Measurements from ENCODE around the gene CCNL2. TPM values are rescaled to one million over a fixed set of nuclear protein-coding genes. Genes with fewer than 3 reads are reported as not detected.
A peak's percentile ranks its signal among the peaks of the same experiment; 100 is the strongest.
"Not testable (repeated sequence)": the region's sequence is repeated elsewhere in the genome, so short reads cannot be mapped to it uniquely, and the experiment has no call there.

Gene CCNL2
- total and polyA plus RNA-seq, 7 donors, result 40.2 to 71.8 (median 52.0) TPM

DNA sequence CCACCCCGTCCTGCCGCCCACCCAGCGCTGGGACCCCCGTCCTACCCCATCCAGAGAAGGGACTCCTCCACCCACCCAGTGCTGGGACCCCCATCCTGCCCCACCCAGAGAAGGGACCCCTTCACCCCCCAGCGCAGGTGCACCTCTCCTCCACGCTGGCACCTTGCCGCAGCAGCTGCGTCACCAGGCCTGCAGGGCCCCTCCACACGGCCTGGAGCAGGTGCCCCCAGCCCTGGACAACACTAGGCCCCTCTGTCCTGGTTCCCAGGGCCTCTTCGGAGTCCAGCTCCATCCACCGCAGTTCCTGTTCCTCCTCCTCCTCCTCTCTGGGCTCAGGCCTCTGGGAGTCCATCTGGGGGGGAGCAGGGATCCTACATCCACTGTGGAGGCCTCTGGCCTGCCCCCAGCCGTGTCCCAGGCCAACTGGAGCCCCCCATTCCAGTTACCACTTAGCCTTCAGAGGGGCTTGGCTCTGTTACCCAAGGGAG, 21.6 kb upstream of the CCNL2 start:
- intact Hi-C loops (cut with DNase I), result no loop called here
- ATAC-seq, result peak in 2 of 4 donors; percentile 4 to 26
- TF ChIP-seq, protein P1, sequence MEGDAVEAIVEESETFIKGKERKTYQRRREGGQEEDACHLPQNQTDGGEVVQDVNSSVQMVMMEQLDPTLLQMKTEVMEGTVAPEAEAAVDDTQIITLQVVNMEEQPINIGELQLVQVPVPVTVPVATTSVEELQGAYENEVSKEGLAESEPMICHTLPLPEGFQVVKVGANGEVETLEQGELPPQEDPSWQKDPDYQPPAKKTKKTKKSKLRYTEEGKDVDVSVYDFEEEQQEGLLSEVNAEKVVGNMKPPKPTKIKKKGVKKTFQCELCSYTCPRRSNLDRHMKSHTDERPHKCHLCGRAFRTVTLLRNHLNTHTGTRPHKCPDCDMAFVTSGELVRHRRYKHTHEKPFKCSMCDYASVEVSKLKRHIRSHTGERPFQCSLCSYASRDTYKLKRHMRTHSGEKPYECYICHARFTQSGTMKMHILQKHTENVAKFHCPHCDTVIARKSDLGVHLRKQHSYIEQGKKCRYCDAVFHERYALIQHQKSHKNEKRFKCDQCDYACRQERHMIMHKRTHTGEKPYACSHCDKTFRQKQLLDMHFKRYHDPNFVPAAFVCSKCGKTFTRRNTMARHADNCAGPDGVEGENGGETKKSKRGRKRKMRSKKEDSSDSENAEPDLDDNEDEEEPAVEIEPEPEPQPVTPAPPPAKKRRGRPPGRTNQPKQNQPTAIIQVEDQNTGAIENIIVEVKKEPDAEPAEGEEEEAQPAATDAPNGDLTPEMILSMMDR (IDR thresholded peaks at IDR 0.05), result no peak
- H3K4me3 ChIP-seq, result peak overlapping the region; percentile 65
- no peaks in the 10 kb centered on the region for H3K36me3 ChIP-seq (ENCODE audit: insufficient read depth in 1 of 2, low read depth in 1 of 2)
- no peaks in the 10 kb centered on the region for H3K9me3 ChIP-seq
- DNase-seq, result no peak
- no peaks in the 10 kb centered on the region for H3K27me3 ChIP-seq (ENCODE audit: insufficient read depth in 3 of 3, low read length in 2 of 3)
- 45 to 73% (median 45%) methylated on average over 7 to 12 of the region's 12 CpGs for WGBS, 3 donors
- no peaks in the 10 kb centered on the region for H3K4me1 ChIP-seq
- no peak overlapping the region for H3K27ac ChIP-seq

DNA sequence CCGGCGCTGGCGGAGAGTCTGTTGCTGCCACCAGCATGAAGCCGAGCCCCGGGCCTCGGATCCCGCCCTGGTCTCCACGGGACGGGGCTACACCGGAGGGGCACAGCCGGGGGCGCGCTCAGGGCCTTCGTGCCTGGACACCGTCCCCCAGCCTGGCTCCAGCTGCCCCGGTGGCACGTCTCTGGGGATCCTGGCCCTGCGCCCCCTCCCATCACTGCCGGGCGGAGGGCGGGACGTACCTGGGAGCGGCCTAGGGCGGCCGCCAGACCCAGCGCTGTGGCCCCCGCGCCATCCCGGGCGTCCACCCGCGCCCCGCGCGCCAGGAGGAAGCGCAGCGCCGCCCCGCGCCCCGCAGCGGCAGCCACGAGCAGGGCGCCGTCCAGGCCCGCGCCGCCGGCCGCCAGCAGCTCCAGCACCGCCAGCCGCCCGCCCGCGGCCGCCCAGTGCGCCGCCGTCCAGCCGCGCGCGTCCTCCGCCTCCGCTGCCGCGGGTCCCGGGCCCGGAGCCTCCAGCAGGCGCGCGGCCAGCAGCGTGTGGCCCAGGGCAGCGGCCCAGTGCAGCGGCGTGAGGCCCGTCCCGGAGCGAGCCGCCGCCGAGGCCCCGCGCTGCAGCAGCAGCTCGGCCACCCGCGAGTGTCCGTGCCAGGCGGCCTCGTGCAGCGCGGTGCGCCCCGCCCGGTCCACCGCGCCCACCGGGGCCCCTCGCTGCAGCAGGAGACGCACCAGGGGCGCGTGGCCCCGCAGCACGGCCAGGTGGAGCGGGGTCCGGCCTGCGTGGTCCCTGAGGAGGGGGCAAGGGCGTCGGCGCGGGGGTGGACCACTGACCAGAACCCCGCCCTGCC, 20.9 kb upstream of the CCNL2 start:
- H3K36me3 ChIP-seq (ENCODE audit: insufficient read depth in 1 of 2, low read depth in 1 of 2), result no peaks in the 10 kb centered on the region
- ATAC-seq, result peak; percentile 63 to 83 (median 68)
- H3K4me1 ChIP-seq, result no peaks in the 10 kb centered on the region
- H3K4me3 ChIP-seq, result peak overlapping the region; percentile 65
- DNase-seq, result peak in 1 of 2 donors; percentile 63
- no peaks in the 10 kb centered on the region for H3K27me3 ChIP-seq (ENCODE audit: insufficient read depth in 3 of 3, low read length in 2 of 3)
- 5 to 18% (median 7%) methylated on average over 18 to 112 of the region's 112 CpGs for WGBS, 3 donors
- intact Hi-C loops (cut with DNase I), result no loop called here
- peak overlapping the region; percentile 50 for H3K27ac ChIP-seq
- H3K9me3 ChIP-seq, result no peaks in the 10 kb centered on the region
- TF ChIP-seq, protein P1 (IDR thresholded peaks at IDR 0.05), result no peak

DNA sequence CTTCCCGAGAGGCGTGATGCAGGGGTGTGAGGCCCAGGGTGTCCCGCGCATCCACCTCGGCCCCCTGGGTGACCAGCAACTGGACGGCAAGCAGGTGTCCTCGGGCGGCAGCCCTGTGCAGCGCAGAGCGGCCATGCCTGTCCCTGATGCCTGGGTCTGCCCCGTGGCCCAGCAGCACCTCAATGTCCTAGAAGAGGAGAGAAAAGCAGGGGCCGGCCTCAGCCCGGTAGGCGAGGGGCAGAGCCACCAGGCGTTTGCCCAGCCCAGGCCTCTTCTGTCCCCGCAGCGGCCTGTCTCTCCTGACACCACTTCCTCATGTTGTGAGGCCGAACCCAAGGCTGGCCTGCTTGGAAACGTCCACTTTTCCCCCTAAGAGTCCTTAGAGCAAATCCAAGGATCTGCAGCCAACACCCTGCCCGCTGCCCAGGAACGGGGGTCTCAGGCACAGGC, 20.3 kb upstream of the CCNL2 start:
- H3K27ac ChIP-seq, result peak overlapping the region; percentile 50
- DNase-seq (no peak), ATAC-seq (peak; percentile 11 to 40 (median 15))
- H3K4me3 ChIP-seq, result peak overlapping the region; percentile 65
- no peaks in the 10 kb centered on the region for H3K9me3 ChIP-seq
- intact Hi-C loops (cut with DNase I), result no loop called here
- no peaks in the 10 kb centered on the region for H3K36me3 ChIP-seq (ENCODE audit: insufficient read depth in 1 of 2, low read depth in 1 of 2)
- TF ChIP-seq, protein P1 (IDR thresholded peaks at IDR 0.05), result no peak
- no peaks in the 10 kb centered on the region for H3K4me1 ChIP-seq
- H3K27me3 ChIP-seq (ENCODE audit: insufficient read depth in 3 of 3, low read length in 2 of 3), result no peaks in the 10 kb centered on the region
- WGBS, 3 donors, result 74 to 83% (median 82%) methylated on average over 20 to 21 of the region's 21 CpGs

DNA sequence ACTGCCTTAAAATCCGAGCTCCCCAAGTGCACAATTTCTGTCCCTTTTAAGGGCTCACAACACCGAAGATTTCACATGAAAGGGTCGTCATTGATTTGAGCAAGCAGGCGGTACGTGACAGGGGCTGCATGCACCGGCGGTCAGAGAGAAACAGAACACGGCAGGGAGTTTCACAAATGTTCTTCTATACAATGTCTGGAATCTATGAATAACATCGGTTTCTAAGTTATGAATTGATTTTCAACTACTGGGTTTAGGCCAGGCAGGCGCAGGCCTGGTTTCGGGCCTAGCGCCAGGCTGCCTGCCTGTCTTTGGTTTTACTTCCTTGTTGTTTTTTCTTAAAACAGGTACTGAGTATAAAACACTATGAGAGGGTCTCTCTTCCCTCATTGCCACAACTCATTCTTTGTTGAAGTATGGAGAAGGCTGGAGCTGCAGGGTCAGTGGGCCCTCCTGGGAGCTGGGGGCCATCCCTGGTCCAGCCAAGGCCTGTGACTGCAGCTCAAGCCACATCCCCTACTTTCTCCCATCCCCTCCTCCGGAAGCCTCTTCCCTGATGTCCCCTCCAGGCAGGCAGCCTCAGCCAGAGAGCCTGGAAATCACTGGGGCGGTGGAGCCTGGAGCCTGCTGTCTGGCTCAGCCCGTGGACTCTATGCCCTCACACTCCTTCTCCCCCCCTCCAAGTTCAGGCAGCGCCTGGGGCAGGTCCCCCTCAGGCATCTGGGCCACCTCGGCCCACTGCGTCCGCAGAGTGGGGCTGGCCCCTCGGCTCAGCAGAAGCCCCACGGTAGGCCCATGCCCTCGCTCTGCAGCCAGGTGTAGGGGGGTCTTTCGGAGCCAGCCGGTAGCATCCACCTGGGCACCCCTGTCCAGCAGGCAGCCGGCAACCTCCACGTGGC, 19.6 kb upstream of the CCNL2 start:
- Histone ChIP-seq H3K27me3 (ENCODE audit: insufficient read depth in 3 of 3, low read length in 2 of 3) (no peaks in the 10 kb centered on the region), H3K4me3 (no peak overlapping the region), H3K4me1 (no peaks in the 10 kb centered on the region), H3K9me3 (no peaks in the 10 kb centered on the region), H3K36me3 (ENCODE audit: insufficient read depth in 1 of 2, low read depth in 1 of 2) (no peaks in the 10 kb centered on the region), H3K27ac (no peak overlapping the region)
- TF ChIP-seq, protein P1 (IDR thresholded peaks at IDR 0.05), result no peak
- DNase-seq (no peak), ATAC-seq (peak in 3 of 4 donors; percentile 10 to 38 (median 22))
- 85 to 93% (median 88%) methylated on average over 23 to 26 of the region's 26 CpGs for WGBS, 3 donors
- intact Hi-C loops (cut with DNase I), result no loop called here

DNA sequence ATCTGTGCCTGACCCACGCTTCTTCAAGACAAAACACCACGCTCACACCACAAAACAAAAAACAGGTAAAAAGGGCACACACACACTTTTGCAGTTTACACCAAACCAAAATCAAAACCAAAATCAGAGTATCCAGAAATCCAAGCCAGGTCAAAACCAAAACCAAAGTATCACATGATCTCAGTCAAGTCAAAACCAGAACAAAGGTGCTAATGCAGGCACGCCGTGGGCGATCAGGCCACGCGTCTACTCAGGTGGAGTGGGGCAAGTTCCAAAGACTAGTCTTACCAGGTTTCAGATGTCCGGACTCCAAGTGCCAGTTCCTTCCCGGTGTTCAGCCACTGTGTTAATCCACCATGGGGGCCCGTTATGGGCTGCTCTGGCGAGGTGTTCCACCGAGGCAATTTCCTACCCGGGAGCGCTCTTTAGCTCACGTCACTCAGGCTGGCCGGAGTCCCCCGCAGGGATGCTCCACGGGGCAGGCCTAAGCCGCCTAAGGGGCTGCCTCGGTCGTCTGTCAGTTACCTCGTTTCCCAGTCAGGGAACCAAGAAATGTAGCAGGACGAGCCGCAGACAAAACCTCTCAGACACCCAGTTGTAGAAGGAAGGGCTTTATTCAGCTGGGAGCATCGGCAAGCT, 18.8 kb upstream of the CCNL2 start:
- H3K9me3 ChIP-seq; DNase-seq; H3K4me1 ChIP-seq; H3K27ac ChIP-seq; H3K27me3 ChIP-seq (ENCODE audit: insufficient read depth in 3 of 3, low read length in 2 of 3); intact Hi-C loops (cut with DNase I); H3K36me3 ChIP-seq (ENCODE audit: insufficient read depth in 1 of 2, low read depth in 1 of 2); H3K4me3 ChIP-seq; ATAC-seq: not testable (repeated sequence)
- 67 to 75% (median 71%) methylated on average over 25 of the region's 25 CpGs for WGBS, 3 donors

DNA sequence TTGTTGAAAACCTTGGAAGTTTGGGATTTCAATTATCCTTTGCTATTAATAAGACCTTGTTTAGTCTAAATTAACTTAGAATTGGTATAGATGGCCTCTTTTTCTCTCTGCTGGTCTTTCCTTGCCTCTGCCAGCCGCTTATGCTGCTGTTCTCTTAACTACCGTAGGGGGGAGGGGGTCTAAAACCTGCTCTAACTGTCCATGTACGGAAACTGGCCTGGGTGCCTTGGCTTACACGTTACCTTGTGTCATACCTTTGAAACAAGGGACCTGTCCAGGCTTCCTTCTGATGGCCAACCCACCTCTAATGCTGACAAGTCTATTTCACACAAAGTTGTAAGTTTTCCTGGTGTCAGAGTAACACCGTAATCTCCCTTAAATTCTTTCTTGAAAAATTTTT, 18.3 kb upstream of the CCNL2 start:
- H3K36me3 ChIP-seq (ENCODE audit: insufficient read depth in 1 of 2, low read depth in 1 of 2); H3K9me3 ChIP-seq; H3K27me3 ChIP-seq (ENCODE audit: insufficient read depth in 3 of 3, low read length in 2 of 3); H3K27ac ChIP-seq; ATAC-seq; intact Hi-C loops (cut with DNase I); H3K4me1 ChIP-seq; DNase-seq; H3K4me3 ChIP-seq: not testable (repeated sequence)
- WGBS, 3 donors, result 72 to 94% (median 72%) methylated on average over 5 of the region's 5 CpGs
